GM19468 (cell line): Measurements from ENCODE around the gene TNFRSF8.
"Not testable (repeated sequence)": the region's sequence is repeated elsewhere in the genome, so short reads cannot be mapped to it uniquely, and the experiment has no call there.

Source experiments
- ATAC-seq: cut with Tn5 transposase; IDR thresholded peaks from one replicate; pipeline ENCODE4 v1.9.1; 2021; ENCODE audit warnings: mild to moderate bottlenecking, moderate library complexity, moderate number of reproducible peaks; ENCODE audit not compliant: unreplicated experiment; ENCODE audit errors: extremely low read depth

TNFRSF8 gene

DNA sequence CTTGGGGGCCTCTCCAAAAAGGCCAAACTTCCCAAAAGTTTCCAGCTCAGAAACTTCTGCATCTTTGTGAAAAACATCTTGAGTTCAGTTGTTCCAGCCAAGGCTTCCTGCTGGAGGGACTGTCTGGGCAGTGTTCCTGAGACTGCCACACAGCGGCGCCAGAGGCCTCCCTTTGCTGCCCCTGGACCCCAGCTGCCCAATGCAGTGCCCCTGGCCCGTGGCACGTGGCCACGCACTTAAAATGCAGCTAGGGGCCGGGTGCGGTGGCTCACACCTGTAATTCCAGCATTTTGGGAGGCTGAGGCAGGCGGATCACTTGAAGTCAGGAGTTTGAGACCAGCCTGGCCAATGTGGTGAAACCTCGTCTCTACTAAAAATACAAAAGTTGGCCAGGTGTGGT lies 43.8 kb downstream of the TNFRSF8 start:
- ATAC-seq = not testable (repeated sequence)

DNA sequence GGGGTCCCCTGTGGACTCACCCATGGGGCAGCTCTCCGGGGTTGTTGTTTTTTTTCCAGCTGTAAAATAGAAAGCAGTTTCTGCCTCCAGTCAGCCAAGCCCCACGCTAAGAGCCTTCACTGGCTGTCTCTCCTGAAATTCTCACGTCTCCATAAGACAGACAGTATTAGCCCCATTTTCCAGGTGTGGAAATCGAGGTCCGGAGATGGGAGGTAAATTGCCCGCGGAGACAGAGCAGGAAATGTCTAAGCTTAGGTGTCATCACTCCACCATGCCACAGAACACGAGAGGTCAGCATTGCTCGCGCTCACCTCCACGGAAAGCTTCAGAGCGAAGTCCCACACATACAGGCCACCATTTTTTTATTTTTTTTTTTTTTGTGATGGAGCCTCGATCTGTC lies 44.6 kb downstream of the TNFRSF8 start:
- no peak for ATAC-seq

DNA sequence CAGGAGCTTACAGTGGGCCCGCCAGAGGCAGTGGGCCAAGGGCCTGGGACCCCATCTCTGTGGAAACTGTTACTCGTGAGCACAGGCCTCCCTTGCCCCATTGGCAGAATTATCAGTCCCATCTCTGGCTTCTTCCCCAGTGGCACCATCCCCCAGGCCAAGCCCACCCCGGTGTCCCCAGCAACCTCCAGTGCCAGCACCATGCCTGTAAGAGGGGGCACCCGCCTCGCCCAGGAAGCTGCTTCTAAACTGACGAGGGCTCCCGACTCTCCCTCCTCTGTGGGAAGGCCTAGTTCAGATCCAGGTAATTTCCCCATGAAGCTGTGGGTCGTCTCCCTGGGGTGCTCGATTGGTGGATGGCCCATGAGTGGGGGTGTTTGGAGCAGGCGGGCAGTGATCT lies 46.8 kb downstream of the TNFRSF8 start:
- no peak for ATAC-seq

DNA sequence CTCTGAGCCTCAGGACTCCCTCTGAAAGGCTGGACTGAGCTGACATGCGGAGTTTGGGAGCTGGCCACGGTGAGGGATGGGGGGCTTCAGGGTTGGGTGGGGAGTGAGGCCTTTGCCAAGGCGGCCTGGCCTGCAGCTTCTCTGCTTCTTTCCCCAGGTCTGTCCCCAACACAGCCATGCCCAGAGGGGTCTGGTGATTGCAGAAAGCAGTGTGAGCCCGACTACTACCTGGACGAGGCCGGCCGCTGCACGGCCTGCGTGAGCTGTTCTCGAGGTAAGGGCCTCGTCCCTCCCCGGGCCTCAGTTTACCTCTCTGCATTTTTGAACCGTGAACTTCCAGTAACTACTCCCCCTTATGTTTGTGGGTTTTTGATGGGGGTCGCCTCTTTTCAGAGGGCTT lies 48.6 kb downstream of the TNFRSF8 start:
- no peak for ATAC-seq

DNA sequence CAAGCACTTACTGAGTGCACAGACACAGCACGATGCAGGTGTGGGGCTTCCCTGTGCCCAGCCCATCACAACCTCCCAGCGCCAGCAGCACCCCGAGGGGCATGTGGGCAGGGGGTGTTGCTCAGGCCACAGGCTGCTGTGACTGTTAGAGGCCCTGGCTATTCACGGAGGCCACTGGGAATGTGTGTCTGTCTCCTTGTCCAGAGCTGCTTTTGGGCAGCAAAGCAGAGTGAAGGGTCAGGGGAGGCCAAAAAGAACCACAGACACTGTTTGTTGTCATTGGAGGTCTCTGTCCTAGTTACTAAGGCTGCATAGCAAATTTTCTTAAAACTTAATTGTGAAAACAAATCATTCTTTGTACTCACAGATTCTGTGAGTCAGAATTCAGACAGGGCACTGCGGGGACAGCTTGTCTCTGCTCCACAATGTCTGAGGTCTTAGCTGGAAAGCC lies 49.6 kb downstream of the TNFRSF8 start:
- ATAC-seq = no peak

DNA sequence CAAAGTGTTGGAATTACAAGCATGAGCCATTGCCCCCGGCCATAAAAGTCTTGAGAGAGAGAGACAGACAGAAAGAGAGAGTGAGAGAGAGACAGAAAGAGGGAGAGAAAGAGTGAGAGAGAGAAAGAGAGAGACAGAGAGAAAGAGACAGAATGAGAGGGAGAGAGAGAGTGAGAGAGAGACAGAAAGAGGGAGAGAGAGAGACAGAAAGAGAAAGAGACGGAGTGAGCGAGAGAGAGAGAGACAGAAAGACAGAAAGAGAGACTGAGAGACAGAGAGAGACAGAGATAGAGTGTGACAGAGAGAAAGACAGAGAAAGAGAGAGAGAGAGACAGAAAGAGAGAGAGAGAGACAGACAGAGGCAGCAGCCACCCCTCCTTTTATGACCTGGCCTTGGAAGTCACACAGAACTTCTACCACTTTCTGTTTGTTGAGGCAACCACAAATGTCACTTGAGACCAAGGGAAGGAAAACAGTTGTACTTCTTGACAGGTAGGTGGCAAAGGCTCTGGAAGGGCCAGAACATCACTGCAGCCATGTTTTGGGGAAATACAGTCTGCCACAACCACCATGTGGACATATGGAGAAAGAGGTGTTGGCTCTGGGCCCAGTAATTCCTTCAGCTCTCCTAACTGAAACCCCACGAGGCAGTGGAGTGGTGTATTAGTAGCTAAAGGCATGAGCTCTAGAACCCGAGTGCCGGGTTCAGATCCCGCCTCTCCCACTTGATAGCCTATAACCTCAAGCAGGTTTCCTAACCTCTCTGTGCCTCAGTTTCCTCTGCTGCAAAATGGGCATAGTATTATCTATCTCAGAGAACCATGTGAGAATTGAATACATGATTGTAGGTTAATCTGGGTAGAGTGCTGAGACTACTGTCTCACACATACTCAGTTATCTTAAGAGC lies 50.6 kb downstream of the TNFRSF8 start:
- ATAC-seq = no peak

DNA sequence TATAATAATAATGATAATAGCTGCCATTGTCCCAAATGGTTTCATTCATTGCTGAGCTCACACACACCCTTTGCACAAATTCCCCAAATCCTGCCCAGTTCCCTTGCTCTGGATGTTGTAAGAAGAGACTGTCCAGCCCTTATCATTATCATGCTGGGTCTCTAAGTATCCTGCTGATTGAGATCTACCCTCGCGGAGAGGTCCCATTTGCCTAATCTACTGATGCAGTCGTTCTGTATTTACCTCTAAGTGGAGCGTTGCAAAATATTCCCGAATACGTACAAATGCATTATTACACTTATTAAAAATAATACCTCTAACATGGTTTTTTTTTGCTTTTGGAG lies 51.2 kb downstream of the TNFRSF8 start:
- no peak for ATAC-seq

DNA sequence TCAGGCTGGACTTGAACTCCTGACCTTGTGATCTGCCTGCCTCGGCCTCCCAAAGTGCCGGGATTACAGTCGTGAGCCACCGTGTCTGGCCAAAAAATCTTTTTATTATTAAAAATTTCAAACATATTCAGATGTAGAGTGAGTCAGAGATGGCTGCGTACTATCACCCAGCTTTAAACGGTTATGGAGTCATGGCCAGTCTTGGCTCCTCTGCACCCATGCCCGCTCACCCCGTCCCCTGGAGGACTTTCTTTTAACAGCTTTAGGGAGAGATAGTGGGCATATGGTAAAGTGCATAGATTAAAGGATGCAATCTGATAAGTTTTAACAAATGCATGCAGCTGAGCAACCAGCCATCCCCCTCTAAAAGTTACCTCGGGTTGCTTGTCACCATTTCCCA lies 51.8 kb downstream of the TNFRSF8 start:
- no peak for ATAC-seq

DNA sequence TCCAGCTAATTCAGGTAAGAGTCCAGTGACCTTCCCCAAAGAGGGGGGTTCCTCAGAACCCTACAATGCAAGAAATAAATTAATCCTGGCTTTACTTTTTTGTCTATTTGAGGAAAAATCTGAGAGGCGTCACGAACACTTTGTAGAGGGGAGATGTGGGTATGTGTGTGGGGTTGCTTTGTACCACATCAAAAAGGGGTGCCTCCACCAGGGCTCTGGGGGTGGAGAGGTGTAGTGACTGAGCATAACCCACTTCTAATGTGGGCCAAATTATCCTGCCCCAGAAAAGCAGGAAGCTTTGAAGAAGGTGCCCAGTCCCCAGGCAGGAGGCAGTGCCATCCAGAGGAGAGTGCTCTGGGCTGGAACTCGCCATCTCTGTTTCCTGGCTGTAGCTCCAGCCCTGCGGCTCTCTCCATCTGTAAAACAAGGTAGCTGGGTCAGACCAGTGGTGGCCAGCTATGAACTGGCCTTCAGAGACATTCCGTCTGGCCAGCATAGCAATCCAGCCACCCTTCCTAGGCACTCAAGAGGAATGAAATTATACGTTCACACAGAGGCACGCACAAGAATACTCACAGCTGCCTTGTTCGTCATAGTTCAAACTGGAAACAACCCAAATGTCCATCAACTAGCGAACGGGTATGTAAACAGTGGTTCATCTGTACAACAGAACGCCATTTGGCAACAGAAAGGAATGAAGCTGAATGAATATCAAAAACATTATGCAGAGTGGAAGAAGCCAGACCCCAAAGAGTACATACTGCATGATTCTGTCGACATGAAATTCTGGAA lies 58.3 kb downstream of the TNFRSF8 start:
- no peak for ATAC-seq

DNA sequence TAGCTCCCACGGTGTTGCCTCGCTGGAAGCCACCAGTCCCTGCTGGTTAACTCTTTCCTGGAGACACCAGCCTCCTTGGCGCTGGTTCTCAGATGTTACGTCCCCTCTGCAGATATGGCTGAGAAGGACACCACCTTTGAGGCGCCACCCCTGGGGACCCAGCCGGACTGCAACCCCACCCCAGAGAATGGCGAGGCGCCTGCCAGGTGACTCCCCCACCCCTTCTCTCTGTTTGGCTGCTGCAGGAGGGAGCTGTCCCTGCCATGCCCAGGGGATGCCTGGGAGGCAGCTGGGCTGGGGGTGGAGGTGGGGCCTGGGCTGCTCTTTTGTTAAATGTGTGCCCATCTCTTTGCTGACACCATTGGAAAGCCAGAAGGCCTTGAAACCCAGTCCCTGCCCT lies 60.1 kb downstream of the TNFRSF8 start:
- no peak for ATAC-seq

DNA sequence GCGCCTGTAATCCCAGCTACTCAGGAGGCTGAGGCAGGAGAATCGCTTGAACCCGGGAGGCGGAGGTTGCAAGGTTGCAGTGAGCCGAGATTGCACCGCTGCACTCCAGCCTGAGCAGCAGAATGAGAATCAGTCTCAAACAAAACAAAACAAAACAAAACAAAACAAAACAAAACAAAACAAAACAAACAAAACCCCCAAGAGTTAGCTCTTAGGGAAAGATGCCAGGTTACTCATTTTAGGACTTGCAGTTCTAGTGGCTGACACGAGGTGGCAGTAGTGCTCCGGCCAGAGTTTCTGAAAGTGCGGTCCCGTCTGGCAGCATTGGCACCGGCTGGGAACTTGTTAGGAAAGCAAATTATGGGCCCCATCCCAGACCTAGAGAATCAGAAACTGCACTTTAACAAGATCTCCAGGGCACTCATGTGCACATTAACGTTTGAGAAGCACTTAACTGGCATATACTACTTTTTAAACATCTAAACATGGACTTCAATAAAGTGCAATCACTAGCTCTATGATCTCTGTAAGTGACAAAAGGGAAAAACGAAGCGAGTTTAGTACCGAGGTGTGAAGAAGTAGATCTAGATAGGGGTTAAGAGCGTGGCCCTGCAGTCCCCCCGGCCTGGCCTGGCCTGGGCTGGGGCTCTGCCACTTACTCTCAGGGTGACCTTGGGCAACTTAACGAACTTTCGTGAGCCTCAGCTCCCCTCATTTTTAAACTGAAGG lies 61.8 kb downstream of the TNFRSF8 start:
- ATAC-seq = no peak

DNA sequence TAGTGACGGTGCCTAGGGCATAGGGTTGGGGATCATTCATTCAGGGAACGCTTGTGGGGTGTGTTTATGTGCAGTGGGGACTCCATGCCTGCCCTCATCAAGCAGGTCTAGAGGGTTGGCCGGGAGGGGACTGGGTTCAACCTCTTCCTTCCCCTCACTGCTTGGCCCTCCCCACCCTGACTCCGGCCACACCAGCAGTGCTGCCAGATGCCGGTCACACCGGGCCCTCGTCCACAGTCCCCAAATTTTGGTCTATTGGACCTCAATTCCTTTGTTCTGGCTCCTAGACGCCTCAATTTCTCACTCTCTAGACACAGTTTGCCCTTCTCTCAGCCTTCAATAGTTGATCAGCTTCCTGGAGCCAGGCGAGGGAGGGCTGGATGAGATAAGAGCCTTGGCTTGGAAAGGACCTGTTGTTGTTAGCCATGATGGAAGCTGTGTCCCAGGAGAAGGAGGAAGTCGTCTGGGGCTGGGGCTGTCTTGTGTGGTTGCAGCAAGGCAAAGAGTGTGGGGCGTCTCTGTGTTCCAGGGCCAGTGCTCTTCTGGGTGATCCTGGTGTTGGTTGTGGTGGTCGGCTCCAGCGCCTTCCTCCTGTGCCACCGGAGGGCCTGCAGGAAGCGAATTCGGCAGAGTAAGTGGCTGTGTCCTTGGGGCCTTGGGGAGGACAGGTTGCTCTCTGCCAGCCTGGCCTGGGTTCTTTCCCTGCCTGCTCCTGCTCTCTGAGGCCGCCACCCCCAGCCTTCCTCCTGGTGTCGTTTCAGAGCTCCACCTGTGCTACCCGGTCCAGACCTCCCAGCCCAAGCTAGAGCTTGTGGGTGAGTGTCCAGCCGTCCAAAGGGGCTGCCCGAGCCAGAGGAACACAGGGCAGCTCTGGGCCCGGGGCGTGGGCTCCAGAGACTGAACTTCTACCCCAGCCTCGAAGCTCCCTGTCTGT lies 62.6 kb downstream of the TNFRSF8 start:
- ATAC-seq = no peak

DNA sequence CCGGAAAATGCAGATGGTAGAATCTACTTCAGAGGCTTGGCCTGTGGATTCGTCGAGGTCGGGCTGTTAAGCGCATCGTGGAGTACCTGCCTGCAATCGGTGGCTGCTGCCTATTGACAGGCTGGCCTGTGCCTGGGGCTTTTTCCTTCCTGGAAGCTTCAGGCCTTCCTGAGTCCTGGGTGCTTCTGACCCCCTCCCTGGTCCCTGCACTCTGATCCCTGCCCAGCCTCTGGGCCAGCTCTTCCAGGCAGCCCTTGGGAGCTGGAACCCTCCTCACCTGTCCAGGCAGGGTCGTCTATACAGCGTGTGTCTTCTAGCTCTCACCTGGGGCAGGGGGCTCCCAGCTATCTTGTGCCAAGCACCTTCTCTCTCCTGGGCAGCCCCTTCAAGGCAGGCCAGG lies 63.7 kb downstream of the TNFRSF8 start:
- ATAC-seq = no peak

DNA sequence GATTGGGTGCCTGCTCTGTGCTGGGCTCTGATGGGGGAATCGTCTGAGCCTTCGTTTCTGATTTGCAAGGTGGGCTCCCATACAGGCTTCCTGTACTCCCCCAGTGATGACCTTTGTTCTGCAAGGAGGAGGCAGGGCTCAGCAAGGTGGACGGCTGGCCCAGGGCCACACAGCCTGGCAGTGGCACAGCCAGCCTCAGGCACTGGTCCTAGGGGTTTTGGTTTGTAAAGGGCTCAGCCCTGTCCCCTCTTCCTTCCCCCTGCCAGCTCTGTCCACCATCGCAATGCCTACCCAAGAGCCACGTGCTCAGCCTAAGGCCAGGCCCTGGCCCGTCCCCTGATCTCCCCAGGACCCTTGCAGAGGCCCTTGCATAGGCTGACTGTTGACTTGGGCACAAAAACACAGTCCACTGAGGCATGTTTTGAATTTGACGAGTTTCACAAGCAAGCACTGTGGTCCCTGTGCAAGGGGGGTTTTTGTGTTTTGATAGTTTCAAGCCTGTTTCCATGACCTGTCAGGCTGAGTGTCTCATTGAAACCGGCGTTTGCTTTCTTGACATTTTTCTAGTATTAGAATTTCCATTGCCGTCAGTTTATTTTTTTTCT lies 64.2 kb downstream of the TNFRSF8 start:
- no peak for ATAC-seq

DNA sequence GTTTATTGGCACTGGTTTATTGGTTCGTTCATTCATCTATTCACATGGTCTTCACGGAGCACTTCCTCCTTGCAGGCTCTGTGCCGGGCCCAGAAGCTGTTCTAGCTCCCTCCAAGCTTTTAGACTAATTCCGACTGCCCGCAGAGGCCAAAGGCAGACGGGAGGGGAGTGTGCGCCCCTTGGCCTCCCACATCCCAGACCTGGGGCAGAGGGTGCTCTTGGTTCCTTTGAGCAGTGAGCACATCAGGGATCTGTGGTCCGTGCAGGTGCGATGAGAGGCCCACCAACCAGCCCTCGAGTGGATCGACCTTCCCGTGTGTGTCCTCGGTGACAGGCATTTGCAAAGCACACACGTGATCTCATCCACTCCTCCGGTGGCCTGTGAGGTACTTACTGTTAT lies 65.0 kb downstream of the TNFRSF8 start:
- ATAC-seq = no peak

DNA sequence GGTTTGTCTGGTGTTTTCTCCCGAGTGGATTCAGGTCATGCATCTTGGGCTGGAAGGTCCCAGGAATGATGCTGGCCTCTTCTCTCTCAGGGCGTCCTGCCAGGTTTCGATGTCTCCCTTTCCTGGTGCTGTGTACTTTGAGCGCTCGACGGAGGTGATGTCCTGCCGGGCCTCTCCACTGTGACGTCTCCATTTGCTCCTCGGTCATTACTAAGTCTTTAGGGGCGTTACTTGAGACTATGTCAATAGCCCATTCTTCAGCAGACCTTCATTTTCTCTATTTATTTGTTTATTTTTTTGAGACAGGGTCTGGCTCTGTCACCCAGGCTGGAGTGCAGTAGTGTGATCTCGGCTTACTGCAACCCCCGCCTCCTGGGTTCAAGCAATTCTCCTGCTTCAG lies 66.5 kb downstream of the TNFRSF8 start:
- ATAC-seq = no peak

DNA sequence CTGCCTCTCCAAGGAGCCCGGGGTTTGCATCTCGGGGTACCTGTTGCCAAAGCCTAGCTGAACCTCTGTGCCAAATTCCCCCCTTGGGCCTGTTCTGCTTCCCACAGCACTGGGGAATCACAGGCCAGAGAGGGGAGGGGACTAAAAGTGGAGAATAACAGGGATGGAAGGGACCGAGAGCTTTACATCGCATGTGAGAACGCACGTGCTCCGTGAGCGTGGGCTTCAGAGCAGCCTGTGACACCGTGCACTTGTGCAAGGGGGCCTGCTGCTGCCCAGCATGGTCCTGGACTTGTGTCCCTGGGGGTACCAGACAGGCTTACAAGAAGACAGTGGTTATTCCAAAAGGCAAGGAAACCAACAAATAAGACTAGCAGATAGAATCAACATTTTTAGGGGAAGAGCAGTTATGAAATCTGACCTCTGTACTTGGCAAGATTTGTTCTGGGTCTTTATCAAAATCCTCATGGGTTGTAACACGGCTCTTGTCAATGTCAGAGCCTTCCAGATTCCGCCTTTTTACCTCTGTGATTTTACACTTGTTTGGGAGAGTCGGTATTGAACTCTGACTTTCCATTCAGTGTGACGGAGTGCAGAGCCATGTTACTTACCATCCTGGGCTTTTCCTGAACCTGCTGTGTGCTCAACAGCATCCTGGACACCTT lies 67.5 kb downstream of the TNFRSF8 start:
- ATAC-seq = no peak

DNA sequence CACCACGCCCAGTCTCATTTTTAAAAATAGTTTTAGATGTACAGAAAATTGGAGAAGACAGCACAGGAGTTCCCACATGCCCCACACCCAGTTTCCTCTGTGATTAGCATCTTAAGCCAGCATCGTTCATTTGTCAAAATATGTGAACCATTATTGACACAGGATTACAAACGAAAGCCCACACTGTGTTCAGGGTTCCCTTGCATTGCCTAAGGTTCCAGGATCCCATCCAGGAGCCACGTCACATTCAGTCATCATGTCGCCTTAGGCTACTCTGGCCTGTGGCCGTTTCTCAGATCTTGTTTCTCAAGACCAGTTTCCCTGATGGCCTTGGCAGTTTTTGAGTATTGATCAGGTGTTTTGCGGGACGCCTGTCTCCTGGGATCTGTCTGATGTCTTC lies 69.0 kb downstream of the TNFRSF8 start:
- no peak for ATAC-seq

DNA sequence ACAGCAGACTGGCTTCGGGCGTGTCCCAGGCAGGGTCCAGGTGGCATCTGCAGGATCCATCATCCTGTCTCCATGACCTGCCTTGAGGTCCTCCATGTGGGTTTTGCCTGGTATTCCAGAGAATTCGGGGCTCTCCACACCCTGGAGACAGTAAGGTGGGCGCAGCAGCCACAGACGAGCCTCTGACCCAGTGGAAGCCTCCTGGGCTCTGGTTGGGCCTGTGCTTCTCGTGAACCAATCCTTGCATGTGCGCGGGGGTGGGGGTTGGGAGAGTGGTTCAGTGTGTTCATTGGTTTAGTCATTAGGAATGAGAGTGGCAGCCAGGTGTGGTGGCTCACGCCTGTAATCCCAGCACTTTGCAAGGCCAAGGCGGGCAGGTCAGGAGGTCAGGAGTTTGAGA lies 71.6 kb downstream of the TNFRSF8 start:
- ATAC-seq = no peak
